GM18868 (cell line): ENCODE measurements around the gene ROBO2.

Experiments used
- ATAC-seq: cut with Tn5 transposase; IDR thresholded peaks from one replicate; pipeline ENCODE4 v1.9.1; 2021; ENCODE audit warnings: mild to moderate bottlenecking, moderate library complexity; ENCODE audit not compliant: unreplicated experiment

ROBO2 gene

DNA sequence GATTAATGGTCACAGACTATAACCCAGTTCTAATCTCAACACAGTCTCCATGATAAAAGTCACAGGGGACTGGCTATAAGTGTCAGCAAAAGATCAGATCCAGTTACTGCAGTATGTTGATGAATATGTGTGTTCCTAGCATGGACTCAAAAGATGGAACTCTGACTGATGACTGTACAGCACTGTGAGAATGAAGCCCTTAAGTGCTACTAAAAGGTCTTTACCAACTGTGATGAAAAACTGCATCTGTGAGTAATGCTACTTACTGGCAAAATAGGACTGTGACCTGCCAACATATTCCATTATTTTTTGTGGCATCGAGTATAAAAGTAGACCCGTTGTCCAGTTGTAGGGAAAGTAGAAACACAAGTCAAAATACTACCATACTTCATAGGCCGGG is 284.2 kb downstream of the ROBO2 start:
- no peak for ATAC-seq

DNA sequence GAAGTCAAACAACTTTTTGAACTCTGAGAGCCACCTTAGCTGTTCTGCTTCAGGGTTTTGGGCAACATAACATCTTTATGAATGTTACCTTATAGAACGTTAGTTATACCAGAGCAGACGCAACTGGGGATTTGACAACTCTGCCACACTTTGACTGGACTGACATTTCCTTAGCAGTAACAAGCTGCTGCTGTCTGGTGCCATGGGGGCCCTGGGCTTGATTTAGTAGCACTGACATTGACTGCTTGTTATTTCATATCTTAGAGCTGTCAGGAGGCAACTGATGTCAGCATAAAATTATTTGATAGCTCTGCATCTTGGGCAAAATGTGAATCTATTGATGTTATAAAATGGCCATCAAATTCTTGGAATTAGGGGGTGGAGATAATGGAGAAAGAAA is 285.4 kb downstream of the ROBO2 start:
- ATAC-seq, result no peak

DNA sequence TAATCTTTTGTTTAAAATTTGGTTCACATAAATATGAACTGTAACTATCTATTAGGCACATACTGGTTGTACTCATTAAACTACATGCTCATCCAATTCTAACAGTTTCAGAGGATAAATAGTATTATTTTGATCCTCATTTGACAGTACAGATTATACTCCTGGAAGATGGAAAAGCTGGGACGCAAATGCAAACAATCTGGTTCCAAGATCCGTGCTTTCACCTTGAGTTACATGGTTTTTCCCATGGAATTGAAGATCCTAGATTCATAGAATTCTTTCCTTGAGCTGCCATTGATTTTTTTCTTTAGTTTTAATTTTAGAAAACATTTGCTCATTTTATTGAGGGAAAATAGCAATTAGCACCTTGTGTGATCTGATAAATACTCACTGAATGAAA is 285.8 kb downstream of the ROBO2 start:
- no peak for ATAC-seq

DNA sequence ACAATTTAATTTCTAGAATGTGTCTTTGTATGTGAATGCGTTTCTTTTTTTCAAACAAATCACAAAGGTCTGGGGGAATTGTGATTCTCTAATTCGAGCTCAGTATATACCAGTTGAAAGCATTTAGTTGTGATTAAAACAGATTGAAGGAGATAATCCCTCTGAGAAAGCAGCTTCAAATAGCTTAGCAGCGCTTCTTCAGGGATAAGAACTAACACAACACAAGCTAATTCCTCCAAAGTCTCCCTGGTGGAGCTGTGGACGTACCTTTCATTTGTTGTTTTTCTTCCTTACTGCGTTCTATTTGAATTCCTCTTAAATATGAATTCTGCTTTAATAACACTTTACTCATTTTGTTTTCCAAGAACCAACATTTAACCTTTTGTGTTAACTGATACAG is 286.7 kb downstream of the ROBO2 start:
- no peak for ATAC-seq

DNA sequence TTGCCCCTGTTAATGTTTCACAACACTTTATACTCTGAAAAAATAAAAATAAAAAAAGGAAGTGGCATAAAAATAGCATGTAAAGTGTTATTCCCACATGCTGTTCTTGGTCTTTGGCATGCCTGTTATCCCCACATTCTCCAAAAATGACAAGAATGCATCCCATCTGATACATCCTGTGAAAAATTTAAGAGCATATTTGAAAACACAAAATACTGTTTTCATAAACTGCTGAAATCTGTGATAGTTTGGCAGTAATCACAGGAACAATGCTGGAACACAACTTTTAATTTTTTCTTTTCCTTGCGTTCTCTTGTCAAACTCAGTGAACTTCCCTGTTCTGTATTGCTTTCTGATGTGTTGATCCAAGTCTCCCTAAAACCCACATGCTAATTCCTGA is 288.8 kb downstream of the ROBO2 start:
- no peak for ATAC-seq

DNA sequence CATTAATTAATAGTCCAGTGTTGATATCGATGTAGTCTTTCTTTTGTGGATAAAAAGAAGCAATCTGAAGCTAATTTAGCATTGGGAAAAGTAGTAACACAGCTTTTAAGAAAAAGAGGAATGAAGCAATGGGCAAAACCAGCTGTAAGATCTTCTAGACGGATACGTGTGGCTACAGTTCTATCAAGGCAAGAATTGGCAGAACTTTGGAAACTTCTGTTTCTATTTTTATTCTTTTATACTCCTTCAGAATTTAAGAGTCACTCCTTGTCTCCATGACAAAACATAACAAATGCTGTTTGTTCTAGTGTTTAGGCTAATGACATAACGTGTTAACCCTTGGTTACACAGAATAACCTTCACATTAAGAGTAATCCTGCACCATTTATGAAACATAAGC is 289.2 kb downstream of the ROBO2 start:
- no peak for ATAC-seq

DNA sequence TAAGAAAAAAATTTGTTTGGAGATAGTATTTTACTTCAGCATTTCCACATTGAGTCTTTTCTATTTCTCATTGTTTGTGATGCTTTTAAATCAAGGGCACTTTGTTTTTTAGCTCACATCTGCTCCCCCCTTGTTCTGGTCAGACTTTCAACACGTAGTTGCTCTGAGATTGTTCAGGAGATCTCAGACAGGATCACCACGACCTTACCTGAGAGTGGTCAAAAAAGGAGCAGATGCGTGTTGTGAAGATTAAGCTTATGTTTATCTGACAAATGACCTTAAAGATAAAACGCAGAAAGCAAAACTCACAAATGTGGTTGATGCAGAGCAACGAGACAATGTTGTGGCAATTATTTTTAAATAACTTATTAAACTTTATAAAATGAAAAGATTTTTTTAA is 298.3 kb downstream of the ROBO2 start:
- no peak for ATAC-seq

DNA sequence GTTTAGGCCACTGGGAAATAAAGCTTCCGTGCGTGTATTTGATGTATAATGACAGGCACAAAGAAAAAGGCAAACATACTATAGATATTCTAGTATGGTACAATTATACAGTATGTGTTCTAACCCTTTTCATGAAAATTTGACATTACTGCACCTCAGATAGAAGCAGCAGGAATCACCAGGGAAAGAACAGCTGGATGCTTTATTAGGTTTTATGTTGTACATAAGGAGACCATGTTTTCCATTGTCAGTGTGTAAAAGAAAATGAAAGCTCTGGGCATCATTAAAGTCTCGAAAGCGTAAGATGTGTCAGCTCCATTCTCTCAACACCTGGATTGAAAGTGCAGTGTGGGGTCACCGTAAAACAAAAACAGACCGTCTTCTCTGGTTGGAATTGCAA is 302.1 kb downstream of the ROBO2 start:
- no peak for ATAC-seq

DNA sequence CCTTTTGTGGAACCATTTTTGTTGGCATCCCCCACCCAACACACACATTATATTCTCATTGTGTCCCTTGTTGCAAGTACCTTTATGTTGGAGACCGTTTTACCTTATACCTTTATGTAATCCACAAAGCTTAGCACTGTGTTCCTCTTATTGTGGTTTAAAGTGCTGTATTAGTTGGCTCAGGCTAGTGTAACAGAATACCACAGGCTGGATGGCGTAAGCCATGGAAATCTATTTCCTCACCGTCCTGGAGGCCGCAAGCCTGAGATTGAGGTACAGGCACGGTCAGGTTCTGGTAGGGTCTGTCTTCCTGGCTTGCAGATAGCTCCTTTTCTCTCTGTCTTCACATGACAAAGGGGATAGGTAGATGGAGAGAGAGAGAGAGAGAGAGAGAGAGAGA is 302.8 kb downstream of the ROBO2 start:
- no peak for ATAC-seq

- no peak for ATAC-seq
Observed at GRCh38 chr3:77345009-77345408, 305.1 kb downstream of the ROBO2 start.

DNA sequence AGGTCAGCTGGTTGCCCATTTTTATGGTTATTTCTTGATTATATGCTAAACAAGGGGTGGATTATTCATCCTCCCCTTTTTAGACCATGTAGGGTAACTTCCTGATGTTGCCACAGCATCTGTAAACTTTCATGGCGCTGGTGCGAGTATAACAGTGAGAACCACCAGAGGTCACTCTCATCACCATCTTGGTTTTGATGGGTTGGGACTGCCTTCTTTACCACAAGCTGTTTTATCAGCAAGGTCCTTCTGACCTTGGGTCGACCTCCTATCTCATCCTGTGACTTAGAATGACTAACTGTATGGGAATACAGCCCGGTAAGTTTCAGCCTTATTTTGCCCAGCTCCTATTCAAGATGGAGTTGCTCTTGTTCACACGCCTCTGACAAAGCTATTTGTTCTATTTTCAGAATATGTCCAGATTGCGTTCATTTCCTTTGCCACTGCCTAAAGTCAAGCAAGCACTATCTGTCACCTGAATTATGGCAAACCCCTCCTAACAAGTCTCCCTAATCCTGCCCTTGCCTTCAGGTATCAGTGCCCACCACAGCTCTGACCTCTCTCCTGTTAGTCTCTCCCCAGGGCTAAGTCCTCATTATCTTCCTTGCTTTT is 308.5 kb downstream of the ROBO2 start:
- ATAC-seq, result no peak

DNA sequence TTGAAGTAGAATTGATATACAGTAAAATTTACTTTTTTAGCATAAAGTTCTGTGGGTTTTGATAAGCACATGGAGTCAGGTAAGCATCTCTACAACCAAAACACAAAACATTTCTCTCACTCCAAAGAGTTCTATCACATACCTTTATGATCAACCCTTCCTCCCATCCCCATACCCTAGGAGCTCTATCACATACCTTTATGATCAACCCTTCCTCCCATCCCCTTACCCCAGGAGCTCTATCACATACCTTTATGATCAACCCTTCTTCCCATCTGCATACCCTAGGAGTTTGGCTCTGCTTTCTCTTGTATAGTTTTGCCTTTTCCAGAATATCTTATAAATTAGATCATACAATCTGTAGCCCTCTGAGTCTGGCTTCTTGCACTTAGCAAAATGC is 315.1 kb downstream of the ROBO2 start:
- no peak for ATAC-seq

DNA sequence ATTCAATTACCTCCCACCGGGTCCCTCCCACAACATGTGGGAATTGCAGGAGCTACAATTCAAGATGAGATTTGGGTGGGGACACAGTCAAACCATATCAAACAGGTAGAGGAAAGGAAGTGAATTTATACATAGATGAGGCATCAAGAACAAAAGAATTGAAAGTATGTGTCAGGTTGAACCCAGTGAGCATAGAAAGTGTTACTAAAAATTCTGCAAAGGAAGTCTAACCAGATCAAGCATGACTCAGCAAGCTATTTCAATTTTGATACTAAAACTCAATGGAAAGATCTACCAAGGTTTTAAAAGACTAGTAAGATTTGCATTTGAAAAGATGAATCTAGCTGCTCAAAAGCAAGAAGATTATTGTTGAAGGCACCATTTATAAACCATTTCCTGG is 323.0 kb downstream of the ROBO2 start:
- no peak for ATAC-seq

DNA sequence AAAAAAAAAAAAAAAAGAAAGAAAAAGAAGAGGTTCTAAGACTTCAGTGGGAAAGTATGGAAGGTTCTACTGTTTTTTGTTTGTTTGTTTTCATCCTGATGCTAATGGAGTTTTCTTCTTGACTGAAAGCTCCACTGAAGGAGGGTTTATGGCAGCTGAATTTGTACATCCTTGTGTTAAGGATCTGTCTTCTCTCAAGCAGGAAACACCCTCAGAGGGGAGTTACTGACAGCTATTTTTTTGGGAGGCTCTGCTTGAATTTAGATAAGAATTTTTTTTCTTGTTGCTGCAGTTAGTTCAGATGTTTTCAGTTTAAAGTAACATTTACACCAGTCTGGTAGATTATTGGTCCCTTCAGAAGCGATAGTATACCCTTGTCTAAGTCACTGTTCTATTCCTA is 325.3 kb downstream of the ROBO2 start:
- no peak for ATAC-seq

- ATAC-seq, result no peak
Observed at GRCh38 chr3:77370413-77370812, 330.5 kb downstream of the ROBO2 start.

DNA sequence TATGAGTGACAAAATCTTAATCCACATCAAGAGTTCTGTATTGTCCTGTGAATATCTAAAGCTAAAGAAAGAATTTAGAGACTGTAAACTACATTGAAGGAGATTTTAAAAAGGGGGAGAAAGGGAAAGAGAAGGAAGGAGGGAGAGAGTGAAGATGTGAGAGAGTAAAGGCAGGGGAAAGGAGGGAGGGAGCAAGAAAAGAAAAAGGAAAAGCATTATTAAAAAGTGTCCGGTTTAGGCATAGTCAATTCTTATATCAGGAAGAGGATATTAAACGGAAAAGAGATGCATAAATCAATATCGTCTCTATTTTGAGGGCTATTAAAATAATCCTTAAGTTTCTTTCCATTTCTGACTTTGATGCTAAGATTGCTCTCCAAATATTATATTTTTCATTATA is 332.1 kb downstream of the ROBO2 start:
- ATAC-seq, result no peak

- no peak for ATAC-seq
Observed at GRCh38 chr3:77372634-77373346, 332.9 kb downstream of the ROBO2 start.

DNA sequence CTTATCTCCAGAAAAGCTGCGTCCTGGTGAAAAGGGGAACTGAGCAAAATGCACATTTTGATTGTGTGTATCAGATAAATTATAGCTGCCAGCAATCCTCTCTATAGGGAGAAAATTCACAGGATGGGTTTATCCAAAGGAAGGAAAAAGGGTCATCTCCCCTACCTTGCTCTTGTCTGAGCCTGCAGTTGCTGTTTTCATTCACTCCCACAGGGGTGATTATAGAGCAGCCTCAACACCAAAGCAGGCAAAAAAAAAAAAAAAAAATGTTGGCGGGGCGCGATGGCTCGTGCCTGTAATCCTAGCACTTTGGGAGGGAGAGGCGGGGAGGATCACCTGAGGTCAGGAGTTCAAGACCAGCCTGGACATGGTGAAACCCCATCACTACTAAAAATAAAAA is 333.7 kb downstream of the ROBO2 start:
- ATAC-seq, result no peak

- ATAC-seq, result no peak
Observed at GRCh38 chr3:77376511-77376910, 336.6 kb downstream of the ROBO2 start.

- ATAC-seq, result no peak
Observed at GRCh38 chr3:77377717-77378116, 337.8 kb downstream of the ROBO2 start.

- no peak for ATAC-seq
Observed at GRCh38 chr3:77380136-77380535, 340.2 kb downstream of the ROBO2 start.

- no peak for ATAC-seq
Observed at GRCh38 chr3:77381431-77381830, 341.5 kb downstream of the ROBO2 start.

DNA sequence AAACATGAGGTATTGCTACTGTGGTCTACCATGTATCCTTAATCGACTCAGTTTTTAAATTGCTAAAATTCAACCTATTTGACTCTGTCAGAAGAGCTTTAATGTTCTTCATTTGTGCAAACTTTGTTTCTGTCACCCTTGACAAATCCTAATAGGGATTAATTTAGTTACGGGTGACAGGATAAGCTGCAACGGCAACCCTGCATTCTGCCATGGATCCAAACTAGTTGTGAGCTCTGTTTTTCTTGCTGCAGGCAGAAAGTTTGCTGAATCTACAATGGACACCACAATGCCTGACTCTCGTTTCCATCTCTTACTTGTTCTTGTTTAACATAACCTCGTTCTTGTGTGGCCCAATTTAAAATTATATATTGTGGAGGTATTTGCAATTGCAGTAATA is 352.3 kb downstream of the ROBO2 start:
- no peak for ATAC-seq
